T-helper 2 cell treated with Interferon-gamma antibody and Interleukin-4, amounts not matched to agents 100 ng/mL and 5 ng/mL, for 36 hours (primary cell): ENCODE data around the gene ADD3. TPM values are rescaled to one million over a fixed set of nuclear protein-coding genes. Genes with fewer than 3 reads are reported as not detected.
"Not testable (repeated sequence)": the region's sequence is repeated elsewhere in the genome, so short reads cannot be mapped to it uniquely, and the experiment has no call there.

Experiments
- intact Hi-C: fragments of 100-400 bp; cut with micrococcal nuclease; formaldehyde crosslinking; loops from one replicate; pipeline ENCODE4 v1.15.1; 2023
- total RNA-seq: library from RNA; stranded (reverse); gene quantifications from 2 replicates; pipeline ENCODE4 v1.2.3, GENCODE V29; 2022

Gene ADD3
- total RNA-seq, 1 donor from 2014 or later, result 308 TPM

DNA sequence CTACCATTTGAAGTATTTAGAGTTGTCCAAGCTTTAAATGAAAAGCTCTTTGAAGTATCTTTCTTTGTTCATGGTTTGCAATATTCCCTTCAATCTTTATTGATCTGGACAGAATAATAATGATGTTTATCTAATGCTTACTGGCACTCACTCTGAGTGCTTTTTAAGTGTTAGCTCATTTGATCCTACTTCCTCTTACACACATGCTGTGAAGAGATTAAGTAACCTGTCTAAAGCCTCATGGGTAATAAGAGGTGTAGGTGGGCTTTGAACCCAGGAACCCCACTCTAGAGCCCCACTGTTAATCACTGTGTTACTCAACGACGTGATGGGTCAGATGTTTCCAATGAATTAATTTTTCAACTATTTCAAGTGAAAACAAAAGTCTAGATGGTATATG, 31.1 kb upstream of the ADD3 start:
- intact Hi-C loops, result loop anchor here (5.0 kb wide), 1 partner anchor 151 kb away; no protein-coding TSS in a partner anchor

DNA sequence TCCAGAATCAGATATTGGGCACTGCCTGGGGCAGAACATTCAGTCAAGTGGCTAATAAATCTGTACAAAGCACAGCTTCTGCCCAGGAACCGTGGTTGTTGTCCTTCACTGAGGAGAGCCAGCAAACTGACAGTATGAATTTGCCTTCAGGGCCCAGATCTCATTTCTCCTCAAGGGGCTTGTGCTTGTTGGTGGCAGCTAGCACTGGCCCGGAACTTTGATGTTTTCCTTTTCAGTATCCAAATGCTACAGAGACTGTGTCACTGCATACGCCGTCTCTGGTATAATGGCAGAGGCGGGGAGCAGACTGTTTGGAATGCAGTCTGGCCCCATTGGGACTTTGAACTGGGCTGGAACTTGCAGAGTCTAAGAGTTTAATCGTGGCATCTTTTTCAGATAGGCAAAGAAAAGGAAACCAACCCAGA, 30.4 kb upstream of the ADD3 start:
- intact Hi-C loops, result loop anchor here (5.0 kb wide), 1 partner anchor 150 kb away; no protein-coding TSS in a partner anchor

- intact Hi-C loops, result loop anchor here (1.0 to 5.0 kb wide), 3 partner anchors 30 to 149 kb away; no protein-coding TSS in a partner anchor
Observed at GRCh38 chr10:109978481-109978880, 29.3 kb upstream of the ADD3 start.

- intact Hi-C loops, result loop anchor here (2.0 to 5.0 kb wide), 2 partner anchors 30 to 148 kb away; no protein-coding TSS in a partner anchor
Observed at GRCh38 chr10:109979215-109979614, 28.6 kb upstream of the ADD3 start.

GRCh38 chr10:109981650-109982049, 26.1 kb upstream of the ADD3 start:
- intact Hi-C loops, result no loop called here

DNA sequence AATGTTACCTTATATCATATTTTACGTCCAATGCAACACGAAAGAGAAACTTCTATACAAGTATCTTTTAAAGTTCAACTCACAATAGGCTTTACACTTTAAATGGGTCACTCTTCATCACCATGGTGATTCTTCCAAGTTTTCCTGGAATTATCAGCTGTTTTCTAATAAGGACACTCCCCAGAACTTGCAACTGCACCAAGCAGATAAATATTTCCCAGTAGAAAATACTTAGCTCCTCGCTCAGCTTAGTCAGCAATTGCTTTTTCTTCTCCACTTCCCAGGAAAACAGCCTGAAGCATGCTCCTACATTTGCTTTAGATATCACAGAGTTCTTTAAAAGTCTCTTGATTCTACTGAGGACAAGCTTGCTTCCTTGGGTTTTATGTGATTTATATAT, 25.7 kb upstream of the ADD3 start:
- intact Hi-C loops, result no loop called here

GRCh38 chr10:109982812-109983211, 25.0 kb upstream of the ADD3 start:
- intact Hi-C loops, result no loop called here

GRCh38 chr10:109984013-109984412, 23.8 kb upstream of the ADD3 start:
- intact Hi-C loops, result no loop called here

GRCh38 chr10:109985768-109986167, 22.0 kb upstream of the ADD3 start:
- intact Hi-C loops, result not testable (repeated sequence)

DNA sequence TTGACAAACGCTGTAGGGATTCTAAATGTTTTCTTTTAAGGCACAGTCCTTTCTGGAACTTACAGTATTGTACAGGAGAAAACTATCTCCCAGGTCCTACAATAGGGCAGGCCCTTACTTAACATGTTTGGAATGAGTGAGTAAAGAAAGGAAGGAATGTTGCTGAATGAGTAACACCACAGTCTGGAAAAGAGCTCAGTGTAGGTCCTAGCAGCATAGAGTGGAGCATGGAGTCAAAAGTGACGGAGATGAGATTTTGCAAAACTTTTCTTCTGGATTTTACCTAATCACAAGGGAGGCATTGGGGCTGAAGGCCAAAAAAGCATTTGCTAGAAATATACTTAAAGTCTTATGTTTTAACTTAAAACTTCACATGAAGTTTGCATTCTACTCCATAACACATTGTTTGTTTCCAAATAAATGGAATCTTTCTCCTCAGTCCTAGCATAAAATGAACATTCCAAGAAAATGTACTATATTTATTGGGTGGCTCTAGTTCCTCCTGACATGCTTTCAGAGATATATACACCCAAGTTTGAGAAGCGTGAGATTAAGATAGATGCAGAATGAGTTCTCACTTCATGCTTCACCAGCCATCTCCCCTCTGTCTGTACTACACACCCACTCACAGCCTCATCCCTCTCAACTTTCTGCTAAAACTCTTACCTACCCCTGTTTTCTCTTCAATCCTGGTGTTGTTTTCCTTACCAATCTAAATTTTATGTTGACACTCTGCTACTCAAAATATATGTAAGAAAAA, 20.2 kb upstream of the ADD3 start:
- intact Hi-C loops, result no loop called here

DNA sequence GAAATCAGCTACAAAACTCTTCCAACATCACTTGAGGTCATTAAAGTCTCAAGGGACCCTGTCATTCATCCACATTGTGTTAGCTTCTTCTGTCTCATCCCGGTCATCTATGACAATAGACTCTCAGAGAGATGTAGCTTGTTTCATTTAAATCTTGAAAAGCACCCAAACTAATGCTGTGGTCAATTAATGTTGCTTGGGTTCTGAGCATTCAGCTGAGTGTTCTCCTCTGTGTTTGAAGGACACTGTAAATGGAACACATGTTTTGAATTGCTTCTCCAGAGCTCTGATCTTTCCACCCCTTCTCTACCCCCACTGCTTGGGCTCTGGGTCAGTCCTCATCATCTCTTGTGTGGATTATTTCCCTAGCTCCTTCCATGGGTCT, 19.6 kb upstream of the ADD3 start:
- intact Hi-C loops, result no loop called here

- intact Hi-C loops, result no loop called here
Observed at GRCh38 chr10:109991266-109991855, 16.4 kb upstream of the ADD3 start.

GRCh38 chr10:109992485-109992884, 15.3 kb upstream of the ADD3 start:
- intact Hi-C loops, result no loop called here

DNA sequence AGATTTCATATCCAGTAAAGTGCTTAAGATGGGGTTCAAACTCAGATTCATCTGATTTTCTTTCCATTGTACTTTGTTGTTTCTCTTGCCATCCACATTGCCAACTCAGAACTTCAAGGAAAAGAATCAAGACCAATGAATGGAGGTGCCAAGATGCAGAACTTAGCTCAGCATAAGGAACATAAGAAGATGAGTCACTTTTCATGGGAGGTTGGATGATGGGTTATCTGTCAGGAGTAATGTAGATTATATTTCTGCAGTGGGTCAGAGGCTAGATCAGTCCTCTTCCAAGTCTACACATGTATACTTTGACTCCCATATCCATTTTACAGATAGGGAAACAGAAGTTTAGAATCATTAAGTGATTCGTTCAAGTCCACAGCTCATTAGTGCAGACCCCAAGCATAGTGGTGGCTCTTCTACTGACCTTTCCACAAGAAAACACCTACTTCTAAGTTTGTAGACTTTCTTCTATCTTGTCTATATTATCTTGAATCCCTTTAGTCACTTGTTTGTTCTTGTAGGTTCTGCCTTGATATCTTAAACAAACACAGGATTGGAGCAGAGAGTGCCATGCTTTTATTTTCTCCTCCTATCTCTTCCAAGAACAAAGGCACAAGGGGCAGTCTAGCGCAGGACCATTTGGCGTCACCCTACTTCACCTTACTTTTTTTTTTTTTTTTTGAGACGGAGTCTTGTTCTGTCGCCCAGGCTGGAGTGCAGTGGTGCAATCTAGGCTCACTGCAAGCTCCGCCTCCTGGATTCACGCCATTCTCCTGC, 14.0 kb upstream of the ADD3 start:
- intact Hi-C loops, result no loop called here

- intact Hi-C loops, result no loop called here
Observed at GRCh38 chr10:109994711-109995577, 12.8 kb upstream of the ADD3 start.

DNA sequence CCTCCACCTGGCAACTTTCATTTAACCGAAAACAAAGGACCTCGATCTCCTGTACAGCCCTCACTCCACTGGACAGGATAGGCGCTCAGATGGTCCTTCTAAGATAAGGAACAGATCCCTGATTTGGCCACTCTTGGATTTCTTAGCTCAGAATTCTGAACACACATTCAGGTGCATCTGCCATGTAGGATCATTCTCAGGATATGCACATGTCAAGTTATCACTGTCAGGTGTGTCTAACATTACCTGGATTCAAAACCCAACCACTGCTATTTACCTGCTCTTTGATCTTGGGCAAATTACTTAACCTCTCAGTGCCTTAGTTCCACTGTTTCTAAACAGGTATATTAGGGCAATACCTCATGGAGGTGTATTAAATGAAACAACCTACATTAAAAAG, 12.2 kb upstream of the ADD3 start:
- intact Hi-C loops, result no loop called here

DNA sequence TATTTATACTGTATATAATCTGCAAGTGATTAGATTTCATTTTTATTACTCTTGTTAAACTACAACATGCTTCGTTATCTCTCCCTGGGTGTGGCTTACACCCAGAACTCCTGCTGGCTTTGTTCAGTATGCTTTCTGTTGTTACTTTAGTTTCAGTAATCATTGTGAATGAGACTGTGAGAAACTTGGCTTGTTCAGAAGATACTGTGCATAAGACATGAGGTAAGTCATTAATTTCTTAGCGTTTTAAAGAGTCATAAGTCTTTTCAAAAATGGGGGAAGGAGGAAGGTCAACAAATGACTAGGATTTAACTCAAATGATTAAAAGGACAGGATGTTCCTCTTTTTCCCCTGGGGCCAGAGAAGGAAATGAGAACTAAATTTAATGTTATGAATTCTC, 11.6 kb upstream of the ADD3 start:
- intact Hi-C loops, result no loop called here

GRCh38 chr10:109996766-109997171, 11.0 kb upstream of the ADD3 start:
- intact Hi-C loops, result no loop called here

- intact Hi-C loops, result no loop called here
Observed at GRCh38 chr10:109997233-109997632, 10.6 kb upstream of the ADD3 start.

- intact Hi-C loops, result no loop called here
Observed at GRCh38 chr10:109998513-109998912, 9.3 kb upstream of the ADD3 start.
